Stomach (tissue), 4 donors: ENCODE data around the gene IRF8.

Experiments
- EP300 ChIP-seq: sonication (generic); formaldehyde crosslinking; IDR thresholded peaks from one replicate; pipeline ENCODE4 v1.6.1; 2017; ENCODE audit warnings: antibody characterized with exemption
- POLR2A ChIP-seq, 4 donors: fragments of 450-650 bp; IDR thresholded peaks; one replicate each; pipeline ENCODE4 v1.6.1; 2016; ENCODE audit warnings: antibody characterized with exemption in 4 of 4, control low read depth in 2 of 4, mild to moderate bottlenecking in 1 of 4, moderate library complexity in 1 of 4
- POLR2AphosphoS5 ChIP-seq, 3 donors: sonication (generic); formaldehyde crosslinking; IDR thresholded peaks; one replicate each; pipeline ENCODE4 v1.6.1; 2016; ENCODE audit warnings: antibody characterized with exemption in 3 of 3
- TF ChIP-seq, protein P1 (sequence below), 7 experiments: fragments of 450-650 bp in 4 of 7; fragments of 200-600 bp in 3 of 7; sonication (generic) in 3 of 7; IDR thresholded peaks; one replicate each; pipeline ENCODE4 v1.5.1; 2016 to 2019; ENCODE audit warnings: antibody characterized with exemption in 7 of 7, control low read depth in 2 of 7, mild to moderate bottlenecking in 1 of 7

DNA sequence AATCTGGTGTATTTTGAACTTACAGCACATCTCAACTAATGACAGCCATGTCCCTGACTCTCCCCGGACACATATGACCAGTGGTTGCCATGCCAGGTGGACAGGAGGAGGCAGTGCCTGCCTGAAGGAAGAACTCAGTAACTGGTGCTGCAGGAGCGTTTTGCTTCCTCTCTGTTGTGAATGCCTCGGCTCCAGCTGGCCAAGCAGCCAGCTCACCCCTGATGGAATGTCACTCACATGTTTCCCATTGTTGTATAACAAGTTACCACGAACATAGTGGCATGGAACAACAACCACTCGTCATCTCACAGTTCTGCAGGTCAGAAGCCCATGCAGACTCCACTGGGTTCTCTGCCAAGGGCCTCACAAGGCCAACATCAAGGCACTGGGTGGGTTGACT is 20.1 kb upstream of the IRF8 start:
- TF ChIP-seq EP300 (no peak), POLR2AphosphoS5 (IDR thresholded peaks at IDR 0.05) (no peak), POLR2A (IDR thresholded peaks at IDR 0.05) (no peak)
- TF ChIP-seq, protein P1, sequence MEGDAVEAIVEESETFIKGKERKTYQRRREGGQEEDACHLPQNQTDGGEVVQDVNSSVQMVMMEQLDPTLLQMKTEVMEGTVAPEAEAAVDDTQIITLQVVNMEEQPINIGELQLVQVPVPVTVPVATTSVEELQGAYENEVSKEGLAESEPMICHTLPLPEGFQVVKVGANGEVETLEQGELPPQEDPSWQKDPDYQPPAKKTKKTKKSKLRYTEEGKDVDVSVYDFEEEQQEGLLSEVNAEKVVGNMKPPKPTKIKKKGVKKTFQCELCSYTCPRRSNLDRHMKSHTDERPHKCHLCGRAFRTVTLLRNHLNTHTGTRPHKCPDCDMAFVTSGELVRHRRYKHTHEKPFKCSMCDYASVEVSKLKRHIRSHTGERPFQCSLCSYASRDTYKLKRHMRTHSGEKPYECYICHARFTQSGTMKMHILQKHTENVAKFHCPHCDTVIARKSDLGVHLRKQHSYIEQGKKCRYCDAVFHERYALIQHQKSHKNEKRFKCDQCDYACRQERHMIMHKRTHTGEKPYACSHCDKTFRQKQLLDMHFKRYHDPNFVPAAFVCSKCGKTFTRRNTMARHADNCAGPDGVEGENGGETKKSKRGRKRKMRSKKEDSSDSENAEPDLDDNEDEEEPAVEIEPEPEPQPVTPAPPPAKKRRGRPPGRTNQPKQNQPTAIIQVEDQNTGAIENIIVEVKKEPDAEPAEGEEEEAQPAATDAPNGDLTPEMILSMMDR (IDR thresholded peaks at IDR 0.05), result peak in 1 of 7 experiments; percentile 2
